Activated CD4-positive, CD25-positive, alpha-beta regulatory T cell (primary cell): ENCODE data around the gene CADM1.

Experiments
- DNase-seq, 4 experiments: peaks; one replicate each; lab custom pipeline; 2025; lab: John Stamatoyannopoulos, UW

The CADM1 gene

DNA sequence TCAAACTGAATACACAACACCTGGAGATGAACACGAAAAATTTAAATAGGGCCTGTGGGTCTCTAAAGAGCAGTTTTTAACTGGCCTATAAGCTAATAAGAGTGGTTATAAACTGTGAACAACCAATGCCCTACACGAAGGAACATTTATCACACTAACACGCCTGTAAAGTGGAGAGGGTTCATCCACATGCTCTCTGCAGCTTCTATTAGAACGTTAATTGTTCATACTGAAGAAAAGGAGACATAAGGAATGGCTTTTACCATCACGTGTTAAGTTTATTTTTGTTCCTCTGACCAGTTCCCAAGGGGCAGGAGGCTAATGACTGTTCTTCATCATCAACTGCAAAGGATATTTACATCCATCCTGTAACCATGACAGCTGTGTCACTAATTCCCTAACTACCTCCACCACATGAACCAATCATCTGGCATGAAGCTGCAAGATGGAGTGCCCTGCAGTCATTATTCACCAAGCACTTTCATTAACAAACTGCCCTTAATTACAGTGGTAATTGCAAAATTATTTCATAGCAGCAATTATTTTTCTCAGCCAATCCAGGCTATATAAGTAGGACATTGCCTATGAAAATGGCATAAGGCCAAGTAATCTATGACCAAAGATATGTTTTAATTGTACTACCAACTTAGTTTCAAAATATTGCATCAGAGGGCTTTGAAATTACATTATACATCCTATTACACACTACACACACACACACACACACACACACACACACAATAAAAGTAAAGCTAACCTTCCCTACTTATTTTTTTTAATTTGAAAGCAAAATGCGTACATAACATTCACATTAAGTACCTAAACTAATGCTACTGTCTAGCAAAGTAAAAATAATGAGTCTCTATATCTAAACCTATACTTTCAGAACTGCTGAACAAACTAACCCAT, 186.7 kb downstream of the CADM1 start:
- no peak for DNase-seq

DNA sequence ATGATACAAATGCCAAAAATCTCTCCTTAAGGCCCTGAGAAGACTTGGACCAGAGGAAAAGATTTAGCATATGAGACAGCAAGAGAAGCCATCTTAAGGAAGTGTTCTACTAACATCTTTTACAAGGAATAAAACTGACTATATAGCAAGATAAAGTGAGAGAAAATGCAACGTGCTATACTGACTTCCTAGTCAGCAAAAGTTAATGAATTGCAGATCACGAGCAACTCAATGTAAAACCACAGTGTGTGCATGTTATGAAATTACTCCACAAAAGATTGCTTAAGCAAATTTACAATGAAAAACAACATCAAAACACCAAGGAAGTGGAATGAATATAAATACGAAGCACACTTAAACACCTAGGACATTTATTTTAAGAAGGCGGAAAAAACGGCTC, 187.5 kb downstream of the CADM1 start:
- DNase-seq = no peak

DNA sequence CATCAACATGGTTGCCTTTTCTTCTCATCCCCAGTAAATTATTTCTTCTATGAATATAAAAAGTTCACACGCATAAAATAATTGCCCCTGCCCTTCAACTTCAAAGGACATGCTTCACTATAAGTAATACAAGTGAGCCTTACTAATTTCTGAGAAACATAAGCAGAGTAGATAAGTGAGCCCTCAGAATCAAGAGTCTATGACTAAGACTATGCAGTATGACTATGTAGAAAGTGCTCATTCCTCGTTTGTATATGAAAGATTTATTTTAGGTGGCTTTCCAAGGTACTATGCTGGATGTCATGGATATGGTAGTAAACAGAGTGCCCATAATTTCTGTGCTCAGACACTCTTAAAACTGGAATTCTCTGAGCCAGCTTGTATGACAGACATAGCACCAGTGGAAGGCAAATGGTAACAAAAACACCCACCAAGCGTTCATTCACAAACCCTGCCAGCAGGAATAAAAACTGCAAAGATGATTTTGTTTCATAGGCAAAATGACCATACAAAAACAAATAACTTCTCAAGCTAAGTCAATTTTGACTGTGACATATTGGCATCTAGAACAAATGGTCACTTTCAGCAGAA, 189.8 kb downstream of the CADM1 start:
- no peak for DNase-seq

DNA sequence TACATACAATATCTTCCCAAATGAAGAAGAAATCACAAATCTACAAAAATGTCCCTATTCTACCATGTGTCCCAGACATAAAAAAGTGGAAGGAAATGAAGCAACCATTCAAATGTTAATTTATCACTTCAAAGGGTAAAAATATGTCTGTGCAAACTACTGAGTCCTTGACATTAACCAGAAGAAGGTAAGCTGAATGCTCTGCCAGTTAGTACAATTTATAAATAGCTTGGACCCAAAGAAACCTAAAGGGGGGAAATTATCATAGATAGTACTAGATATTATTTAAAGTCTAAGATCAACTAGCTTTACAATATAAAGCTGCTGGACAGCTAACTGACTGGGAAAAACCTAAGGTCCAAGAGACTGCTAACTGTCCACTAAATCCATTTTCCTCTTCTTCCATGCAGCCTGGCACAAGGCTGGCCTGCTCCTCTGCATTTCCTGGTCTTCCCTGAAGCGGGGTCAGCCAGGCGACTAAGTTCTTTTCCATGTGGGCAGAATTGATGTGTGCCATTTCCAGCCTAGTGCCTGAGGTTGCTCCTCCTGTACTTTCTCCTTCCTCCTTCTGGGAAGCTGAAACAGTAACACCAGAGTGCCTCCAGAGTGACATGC, 190.9 kb downstream of the CADM1 start:
- DNase-seq = no peak

DNA sequence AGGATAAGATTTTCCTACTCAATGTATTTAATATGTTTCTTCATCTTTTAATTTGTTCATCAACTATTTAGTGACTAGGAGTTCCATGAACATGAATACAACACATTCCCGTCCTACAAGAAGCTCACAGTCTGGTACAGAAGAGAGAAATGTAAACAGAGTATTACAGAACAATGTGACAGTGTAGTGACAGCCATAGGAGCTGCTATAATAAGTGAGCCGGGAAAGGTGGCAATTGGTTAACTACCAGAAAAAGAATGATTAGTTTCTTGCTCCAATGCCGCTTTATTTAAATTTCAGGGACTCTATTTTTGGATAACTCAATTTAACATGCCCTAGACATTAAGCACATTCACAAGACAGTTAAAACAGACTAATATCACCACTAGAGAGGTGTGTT, 192.3 kb downstream of the CADM1 start:
- DNase-seq = no peak

DNA sequence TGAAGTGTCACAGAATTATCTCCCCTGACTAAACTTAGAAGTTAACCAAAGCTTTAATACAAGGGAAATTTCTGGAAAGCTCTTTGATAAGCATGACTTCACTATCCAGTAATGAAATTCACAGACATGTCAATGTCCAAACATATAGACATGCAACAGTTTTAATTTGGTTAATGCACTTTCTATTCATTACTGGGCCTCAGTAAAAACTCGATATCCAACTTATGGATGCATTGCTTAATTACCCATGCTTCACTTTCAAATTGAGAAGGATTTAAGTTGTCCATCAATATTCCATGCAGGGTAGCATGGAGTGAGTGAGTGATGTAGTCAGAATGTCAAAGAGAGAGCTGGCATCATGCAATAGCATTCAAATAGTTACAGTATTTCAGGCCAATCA, 197.5 kb downstream of the CADM1 start:
- DNase-seq = no peak

DNA sequence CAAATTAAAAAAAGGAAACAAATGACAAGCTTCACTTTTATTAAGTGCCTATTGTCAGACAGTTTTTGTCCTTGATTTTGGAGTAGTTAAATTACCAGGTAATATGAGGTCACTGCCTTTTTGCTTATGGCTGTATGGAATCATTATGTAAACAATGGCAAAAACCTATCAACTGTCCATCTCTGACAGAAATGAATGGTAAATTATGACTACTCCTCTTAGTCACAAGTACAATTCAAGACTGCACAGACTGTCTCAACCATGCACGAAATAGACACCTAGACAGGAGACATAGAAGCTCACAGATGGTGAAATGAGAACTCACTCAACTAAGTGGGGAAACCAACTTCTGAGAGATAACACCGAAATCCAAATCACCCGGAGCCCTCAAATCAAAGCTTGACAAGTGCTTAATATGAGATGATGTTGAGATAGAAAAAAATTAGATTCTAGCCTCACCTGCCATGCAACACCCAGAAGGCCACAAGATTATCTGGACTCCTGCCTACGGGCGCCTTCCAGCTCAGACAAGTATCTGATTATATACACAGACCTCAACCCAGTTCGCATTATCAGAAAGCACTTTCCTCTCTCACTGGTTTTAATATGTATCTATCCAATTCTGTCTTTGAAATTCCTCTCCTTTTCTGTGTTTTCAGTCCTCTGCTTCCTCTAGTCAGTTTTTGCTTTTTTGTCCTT, 199.3 kb downstream of the CADM1 start:
- no peak for DNase-seq

DNA sequence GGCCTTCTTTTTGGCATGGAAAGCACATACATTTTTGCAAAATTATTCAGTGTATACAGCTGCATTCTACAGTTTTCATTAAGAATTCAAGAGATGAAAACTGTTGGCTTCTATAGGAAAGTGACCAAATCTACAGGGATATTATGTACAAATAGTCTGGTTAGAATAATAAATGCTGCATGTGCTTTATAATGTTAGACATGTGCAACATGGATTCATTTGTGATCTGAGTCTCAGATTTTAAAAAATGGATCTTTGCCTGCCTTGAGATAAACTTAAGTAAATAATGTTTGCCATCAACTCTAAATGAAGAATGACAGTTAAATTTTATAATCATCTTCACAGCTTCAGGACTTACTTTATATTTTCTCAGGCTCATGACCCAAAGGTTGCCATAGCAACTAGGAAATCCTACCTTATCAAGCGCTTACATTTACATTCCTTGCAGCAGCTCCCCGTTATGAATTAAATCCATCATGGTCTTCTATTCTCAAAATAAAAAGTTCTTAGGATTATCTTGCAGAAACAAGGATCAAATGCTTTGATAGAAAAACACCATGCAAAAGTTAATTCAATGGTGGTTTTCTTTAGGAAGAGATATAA, 200.2 kb downstream of the CADM1 start:
- DNase-seq = no peak

DNA sequence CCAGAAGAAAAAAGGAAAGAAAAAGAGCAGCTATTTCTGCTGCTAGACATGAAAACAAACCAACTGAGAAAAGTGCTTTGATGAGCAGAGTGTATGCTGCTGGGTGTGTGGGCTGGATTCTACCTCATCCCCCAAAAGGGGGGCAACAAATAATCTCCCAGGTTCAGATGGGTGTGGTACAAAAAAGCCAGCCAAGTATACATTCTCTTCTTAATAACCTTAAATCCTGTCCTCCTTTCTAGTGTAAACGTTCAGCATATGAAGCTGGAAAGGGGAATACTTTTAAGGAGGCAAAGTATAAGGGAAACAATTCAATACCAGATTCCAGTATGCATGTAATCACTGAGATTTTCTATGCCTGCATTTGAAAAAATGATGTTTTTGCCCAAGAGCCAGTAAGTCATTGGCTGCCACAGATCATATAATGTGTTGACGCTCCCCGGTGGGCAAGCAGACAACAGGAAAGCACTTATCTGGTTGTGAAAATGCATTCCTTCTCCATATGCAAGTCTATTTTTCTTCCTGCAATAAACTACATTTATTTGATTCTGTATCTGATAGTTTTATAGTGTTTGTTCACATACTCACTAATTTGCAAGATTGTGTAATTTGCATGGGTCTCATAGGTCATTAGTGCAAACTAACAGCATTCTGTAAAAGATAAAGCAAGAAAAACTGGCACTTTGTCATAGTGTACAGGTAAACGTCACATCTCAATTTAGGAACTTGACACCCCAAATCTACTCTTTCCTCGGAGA, 201.1 kb downstream of the CADM1 start:
- no peak for DNase-seq

DNA sequence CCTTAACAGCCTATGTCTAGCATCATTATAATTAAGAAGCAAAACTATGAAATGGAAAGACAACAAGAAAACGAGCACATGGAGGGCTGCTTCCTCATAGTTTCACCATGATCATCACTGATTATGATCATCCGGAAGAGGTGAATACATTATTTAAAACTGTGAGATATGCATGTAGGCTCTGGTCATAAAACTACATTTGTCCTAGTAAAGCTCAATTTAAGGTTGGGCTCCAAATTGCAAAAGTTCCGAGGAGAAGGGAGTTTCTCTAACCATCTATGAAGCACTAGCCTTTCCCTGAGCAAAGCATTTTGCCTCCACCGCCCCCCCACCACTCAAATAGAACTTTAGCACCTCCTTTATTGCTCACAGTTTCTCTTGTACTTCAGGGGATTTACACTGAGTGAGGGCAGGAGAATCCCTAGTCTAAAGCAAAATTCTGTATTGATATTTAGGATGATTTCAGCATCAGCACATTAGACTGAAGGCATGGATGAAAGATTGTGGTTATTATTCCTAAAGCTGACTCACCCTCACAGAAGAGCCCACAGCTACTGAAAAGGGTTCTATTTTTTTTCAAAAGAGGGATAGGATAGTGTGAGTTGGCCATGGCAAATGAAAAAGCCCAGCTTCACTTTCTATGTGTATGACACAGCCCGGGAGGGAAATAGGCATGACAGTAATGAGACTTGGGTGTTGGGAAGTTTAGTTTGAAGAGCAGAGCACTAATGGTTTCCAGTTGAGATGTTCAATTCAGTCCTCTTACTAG, 203.4 kb downstream of the CADM1 start:
- DNase-seq = no peak

DNA sequence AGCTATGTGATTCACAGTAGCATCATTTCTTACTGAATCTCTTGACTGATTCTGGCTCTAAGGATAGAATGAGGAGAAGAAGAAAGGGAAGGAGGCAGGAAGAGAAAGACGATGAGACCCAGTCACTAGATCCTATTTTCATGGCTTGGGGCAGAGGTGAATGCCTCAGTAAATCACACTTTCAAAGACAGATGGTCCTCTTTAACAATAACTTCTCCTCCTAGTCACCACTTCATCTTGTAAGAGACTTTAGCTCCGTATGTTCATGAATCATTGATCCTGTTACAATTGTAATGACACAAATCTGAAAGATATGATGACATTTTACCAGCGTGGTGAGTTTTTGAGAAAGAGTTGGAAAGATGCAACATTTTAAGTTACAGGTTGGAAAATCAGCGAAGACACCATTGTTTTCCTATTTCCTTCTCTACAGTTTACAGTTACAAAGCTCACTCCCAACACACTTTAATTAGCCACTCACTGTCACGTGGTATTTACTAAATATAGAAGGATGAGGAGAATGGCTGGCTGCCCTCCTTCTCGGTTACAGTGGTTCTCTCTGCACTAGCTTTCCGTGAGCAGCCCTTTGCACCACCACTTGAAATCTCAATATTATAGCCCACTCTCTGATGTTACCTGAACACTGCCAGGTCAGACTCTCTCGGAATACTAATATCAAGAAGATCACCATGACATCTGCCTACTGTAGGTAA, 205.8 kb downstream of the CADM1 start:
- DNase-seq = no peak

DNA sequence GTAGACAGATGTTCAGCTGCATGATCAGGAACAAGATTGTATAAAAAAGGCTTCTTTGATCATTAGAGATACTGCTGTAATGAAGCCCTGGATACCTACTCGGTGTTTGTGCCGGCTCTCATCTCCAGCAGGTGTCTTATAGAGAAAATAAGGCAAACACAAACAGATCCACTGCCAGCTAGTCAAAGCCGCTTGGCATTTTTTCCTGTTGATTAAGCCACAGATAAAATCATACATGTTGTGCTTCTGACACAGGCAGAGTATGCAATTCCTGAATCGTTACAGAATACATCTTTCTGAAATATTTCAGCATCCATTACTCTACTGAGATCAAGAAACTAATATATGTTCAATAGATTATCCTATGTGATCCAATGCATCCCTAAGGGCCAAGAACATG, 206.9 kb downstream of the CADM1 start:
- DNase-seq = no peak

DNA sequence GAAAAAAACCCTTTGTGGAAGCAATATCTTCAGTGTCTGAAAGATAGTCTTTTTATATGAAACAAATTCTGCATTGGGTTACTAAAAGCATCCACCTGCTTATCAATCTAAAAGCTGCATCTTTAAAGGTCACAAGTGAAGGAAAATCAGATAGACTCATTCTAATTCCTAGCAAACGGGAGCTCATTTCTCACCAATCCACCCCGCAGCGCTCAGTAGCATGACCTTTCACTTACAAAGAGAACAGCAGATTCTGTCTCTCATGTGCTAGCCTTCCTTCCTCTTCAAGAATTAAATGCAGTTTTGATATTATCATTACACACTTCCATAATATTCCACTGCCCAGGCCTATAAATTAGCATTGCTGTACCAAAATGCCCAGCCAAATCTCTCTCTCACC, 212.9 kb downstream of the CADM1 start:
- no peak for DNase-seq

DNA sequence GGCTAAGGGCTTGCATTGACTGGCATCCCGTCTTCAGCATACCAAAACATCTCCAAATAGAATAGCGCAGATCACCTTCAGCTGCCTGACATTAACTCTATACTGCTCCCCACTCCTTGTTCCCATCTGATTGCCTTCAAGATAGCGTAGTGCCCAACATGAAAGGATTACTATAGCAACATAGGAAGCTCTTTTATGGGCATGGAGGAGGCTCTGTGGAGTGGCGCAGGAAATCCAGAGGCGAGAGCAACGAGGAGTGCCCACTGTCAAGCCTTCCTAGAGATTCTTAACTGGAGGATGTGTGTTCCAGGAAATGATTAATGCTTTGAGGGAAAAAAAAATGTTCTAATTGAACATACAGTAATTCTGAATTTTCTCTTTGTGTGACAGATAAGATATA, 213.3 kb downstream of the CADM1 start:
- DNase-seq = no peak

DNA sequence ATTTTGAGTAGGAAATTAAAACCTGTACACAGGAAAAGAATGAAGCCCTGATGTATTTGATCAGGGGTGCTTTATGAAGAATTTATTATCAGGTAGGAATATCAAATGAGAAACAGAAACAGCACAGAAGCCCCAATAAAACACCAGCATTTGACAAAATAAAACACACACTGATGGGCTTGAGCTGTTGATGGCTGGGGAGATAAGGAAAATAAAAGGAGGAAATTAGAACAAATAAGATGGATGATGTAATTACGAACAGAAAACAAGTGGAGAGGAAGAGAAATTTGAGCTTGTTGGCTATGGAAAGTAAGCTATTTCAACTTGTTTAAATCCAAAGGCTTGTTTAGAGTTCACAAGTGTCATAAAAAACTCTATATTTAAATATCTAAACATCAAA, 213.7 kb downstream of the CADM1 start:
- no peak for DNase-seq

DNA sequence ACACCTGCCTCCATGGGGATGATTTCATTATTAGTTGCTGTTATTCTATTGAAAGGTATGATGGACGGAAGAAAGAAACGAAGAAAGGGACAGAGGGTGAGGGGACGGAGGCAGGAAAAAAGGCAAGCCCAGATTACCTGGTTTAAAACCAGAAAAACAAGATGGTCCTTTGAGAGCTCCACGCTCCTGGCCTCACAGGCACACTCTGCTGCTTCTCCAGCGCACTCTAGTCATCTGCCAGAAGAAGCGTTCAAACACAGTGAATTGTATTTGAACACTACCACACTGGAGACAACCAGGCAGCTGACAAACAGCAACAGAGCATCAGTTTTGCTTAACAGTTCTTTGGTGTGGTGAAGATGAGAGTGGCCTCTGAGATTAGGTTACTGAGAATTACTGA, 216.9 kb downstream of the CADM1 start:
- no peak for DNase-seq

DNA sequence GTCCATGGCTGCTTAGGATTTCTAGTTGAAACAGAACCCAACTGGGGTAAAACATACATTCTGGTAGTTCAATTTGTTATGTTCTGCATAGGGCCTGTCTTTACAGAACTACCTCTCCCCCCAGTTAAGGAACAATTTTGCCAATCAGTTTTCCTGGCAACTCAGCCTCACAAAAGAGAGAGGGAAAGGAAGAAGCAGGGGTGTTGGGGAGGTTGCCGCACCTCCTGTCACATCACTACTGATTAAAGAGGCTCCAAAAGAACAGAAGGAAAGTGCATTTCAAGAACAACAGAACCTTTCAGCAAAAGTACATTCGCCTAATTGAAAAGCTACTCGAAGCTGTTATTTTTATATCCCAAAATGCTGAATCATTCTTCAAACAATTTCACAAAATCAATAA, 217.6 kb downstream of the CADM1 start:
- no peak for DNase-seq

DNA sequence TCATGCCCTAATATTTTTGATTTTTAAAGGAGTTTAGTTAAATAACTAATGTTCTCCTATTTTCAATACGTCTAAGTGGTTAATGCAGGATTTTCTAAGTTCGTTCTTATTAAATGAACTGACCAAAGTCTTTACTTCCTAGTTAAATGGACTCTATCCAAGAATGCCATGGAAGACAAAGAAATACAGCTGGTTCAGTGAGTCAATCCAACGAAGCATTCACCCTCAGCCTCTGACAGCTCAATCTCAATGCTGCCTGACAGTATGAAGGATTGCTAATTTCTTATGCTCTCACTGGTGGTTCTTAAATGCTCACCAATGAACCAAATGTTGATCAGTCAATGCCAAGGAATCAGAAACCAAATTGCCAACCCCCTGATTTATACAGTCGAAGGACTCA, 219.4 kb downstream of the CADM1 start:
- no peak for DNase-seq

DNA sequence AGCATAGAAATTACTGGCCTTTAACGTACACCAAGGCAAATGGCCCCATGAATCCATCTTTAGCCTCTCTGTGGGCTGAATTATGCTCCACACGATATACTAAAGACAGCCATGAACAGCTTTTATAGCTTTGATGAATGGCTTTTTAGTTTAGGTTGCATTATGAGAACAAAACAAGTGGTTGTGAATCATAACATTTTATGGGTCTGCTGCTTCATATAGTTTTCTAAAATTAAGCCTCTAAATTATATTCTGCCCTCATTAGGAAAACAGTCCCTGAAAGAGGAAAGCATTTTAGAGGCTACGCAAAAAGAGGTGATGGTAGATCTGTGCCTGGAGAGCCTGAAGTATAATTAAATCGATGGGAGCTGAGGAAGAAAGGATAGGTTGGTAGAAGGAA, 221.3 kb downstream of the CADM1 start:
- DNase-seq = no peak

DNA sequence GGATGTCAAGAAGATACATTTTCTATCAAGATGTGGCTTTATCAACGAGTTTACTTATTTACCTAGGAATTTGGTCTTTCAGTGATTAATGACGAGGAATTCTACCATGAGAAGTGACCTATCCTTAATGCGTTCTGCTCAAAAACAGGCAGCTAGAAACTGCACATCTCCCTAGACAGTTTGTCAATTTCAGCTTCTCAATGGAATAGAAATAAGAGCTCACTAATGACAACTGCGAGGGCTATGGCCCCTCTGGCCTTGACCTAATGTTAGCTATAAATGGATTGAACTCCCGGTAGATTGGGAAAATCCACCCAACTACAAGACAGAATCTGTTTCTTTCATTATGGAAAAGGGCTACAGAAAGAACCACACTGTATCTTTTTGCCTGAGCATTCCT, 223.4 kb downstream of the CADM1 start:
- DNase-seq = no peak
